Right kidney (tissue), 1 donor: ENCODE measurements around the gene RASGEF1C.

Experiments used
- DNase-seq: peaks from one replicate; pipeline ENCODE4 v3.0.0-alpha.2; 2016

RASGEF1C gene

DNA sequence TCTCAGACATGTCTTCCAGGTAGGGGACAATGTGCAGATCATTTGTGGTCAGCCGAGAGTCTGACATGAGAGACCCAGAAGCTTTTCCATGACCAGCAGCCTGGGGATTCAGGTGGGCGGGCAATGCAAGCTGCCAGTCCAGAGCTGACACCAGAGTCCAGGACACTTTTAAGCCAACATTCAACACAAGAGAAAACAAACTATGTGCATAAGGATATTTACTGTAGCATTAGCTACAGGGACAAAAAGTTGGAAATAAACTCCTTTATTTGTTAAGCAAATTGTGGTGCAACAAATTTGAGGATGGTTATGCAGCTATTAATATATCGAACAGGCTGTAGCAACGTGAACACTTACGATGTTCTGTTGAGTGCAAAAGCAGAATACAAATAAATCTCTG is 127.5 kb downstream of the RASGEF1C start:
- no peak for DNase-seq

DNA sequence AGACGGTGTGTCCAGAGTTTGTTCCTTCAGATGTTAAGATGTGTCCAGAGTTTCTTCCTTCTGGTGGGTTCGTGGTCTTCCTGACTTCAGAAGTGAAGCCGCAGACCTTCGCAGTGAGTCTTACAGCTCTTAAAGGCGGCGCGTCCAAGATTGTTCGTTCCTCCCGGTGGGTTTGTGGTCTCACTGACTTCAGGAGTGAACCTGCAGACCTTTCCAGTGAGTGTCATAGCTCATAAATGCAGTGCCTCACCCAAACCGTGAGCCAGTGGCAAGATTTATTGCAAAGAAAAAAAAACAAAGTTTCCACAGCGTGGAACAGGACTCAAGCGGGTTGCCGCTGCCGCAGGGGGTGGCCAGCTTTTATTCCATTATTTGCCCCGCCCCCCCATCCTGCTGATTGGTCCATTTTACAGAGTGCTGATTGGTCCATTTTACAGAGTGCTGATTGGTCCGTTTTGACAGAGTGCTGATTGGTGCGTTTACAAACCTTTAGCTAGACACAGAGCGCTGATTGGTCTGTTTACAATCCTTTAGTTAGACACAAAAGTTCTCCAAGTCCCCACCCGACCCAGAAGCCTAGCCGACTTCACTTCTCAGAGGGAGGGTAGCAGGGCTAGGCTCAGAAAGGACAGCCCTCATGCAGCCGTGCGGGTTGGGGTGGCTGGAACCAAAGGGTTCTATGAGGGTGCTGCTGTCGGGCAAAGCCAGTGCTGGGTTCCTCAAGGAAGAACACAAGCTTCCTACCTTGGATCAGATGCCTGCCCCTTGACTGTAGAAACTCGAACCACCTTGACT is 128.3 kb downstream of the RASGEF1C start:
- no peak for DNase-seq

DNA sequence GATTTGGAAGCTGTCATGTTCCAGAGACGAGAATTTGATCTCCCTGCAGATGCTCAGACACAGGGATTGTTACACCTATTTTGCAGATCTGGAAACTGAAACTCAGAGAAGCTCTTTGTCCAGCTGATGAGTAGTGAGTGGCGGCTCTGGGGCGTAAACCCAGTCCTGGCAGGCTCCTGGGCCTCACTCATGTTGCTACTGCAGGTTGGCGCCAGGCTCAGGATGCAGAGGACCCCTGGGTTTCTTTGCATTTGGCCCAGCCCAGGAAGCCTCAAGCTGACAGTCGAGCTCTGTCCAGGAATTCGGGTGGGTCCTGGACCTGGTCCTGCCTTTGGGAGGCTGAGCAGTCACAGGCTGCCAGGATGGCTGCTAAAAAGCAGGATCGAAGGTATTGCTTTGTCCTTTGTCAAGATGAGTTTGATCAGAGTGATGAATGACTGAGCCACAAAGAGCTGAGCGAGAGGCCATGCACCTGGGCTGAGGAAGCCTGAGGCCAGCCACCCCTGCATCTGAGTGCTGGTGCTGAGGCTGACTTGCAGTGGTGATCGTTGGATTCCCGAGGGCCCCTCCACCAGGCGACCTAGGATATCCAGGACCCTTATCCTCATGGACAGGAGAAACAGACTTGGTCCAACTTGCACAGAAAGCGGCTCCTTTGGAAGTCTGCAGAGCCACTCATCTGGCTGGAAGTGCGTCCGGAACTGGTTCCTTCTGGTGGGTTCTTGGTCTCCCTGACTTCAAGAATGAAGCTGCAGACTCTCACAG is 129.1 kb downstream of the RASGEF1C start:
- DNase-seq: no peak

DNA sequence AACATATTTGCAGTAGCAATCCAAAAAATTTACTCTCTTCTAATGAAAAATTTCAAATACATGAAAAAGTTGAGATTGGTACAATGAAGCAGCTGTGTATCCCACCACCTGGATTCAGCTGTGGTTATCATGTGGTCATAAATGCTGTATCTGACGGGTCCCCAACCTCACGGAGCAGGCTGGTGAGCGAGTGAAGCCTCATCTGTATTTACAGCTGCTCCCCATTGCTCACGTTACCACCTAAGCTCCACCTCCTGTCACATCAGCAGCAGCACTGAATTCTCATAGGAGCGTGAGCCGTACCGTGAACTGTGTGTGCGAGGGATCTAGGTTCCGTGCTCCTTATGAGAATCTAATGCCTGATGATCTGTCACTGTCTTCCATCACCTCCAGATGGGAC is 130.7 kb downstream of the RASGEF1C start:
- DNase-seq: no peak

DNA sequence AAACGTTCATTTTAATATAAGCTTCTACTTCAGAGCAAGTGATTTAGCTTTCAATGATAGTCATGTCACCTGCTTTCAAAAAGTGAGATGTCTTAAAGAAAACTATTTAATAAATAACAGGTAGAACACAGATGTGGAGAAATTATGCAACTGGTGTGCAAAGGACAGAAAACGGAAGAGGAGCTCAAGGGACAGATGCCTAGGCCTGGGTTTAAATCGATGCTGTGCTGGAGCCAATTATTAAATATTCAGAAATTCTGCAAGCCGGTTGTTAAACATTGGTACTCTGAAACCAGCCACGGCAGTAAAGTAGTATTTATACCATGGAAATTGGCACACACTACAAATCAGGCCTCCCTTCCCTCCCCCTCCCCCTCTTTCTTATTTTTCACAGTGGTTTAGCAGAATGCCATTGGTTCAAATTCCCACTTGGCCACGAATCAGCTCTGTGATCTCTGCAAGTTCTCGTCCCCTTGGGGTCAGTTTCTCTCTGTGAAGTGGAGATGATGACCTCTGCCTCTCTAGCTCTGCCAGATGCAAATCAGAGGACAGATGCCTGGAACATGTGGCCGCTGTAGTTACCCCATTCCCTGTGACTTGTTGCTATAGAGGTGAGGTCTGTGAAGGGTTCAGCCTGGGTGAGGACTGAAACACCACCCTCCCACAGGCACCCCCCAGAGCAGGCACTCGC is 131.3 kb downstream of the RASGEF1C start:
- DNase-seq: no peak

DNA sequence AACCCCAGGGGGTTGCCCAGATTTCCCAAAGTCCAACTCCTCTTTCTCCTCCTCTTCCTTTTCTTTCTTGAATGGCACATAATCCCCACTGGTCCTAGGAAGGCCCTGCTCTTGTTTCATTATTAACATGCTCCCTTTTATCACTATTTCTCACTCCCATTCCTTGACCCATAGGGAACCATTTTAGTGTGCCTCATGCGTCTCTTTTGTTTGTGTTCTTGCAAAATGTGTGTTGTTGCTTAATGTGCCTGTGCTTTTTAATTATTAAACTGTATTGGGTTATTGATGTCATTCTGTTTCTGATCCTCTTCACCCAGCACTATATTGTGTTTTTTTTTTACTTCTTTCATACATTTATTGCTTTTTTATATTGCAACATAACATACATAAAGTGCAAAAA is 133.3 kb downstream of the RASGEF1C start:
- DNase-seq: no peak

DNA sequence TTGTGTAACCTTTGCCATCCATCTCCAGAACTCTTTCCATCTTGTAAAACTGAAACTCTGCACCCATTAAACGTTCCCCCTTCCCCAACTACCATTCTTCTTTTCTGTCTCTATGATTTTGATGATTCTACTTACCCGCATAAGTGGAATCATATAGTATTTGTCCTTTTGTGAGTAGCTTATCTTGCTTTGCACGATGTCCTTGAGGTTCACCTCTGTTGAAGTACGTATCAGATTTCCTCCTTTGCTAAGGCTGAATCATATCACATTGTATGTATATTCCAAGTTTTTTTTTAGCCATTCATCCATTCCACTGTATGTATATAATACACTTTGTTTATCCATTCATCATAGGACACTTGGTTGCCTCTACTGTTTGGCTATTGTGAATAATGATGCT is 134.5 kb downstream of the RASGEF1C start:
- DNase-seq: no peak

DNA sequence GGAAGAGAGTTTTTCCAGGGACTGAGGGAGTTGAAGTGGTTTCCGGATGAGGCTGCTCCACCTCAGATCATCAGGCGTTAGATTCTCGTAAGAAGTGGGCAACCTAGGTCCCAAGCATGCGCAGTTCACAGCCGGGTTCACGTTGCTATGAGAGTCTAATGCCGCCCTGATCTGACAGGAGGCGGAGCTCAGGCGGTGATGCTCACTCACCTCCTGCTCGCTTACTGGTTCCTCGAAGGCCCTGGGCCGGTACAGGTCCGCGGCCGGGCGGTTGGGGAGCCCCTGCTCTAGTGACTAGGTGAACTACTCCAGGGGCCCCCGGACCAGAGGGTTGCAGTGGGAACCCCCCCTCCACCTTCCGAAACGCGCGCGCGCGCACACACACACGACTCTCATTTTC is 136.5 kb downstream of the RASGEF1C start:
- no peak for DNase-seq

DNA sequence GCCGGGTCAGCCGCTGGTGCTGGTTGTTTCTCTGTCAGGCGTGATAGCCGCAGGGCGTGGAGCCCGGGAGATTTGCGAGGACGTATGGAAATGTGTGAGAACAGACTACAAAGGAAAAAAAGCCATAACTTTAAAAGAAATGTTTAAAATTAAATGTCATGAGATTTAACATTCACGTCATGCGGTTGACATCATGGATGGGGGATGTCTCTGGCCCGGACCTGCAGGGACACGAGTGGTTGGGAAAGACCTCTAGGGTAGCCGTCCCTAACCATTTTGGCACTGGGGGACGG is 136.8 kb downstream of the RASGEF1C start:
- DNase-seq: no peak

DNA sequence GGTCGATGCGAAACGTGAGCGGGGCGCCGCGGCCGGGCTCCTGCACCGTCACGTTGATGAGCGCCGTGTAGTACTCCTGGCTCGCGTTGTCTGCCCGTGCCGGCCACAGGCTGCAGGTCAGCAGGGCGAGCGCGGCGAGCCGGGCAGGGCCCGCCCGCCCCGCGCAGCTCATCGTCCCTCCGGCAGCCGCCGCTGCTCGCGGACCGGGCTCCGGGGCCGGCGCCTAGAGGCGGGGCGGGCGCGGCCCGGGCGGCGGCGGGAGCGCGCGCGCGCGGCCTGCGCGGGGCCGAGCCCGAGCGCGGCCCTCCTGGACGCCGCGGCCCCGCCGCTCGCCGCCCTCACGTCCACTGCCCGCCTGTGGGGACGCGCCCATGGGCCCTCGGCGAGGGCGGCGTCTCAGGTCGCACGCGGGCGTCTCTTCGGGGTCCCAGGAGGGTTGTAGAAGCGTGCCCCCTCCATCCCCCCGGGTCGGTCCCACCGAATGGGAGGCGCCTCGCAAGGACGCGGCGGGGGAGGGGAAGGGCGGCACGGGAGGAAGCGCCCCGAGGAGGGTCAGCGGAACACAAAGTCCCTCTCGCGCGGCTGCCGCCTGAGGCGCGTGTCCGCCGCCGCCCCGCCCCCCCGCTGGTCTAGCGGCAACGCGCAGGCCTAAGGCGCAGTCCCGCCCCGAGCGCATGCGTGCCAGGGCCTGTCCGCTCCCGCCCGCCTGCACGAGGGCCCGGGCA is 137.3 kb downstream of the RASGEF1C start, which contains the start of gene RNF130:
TSS of gene RNF130 (minus strand) at position 229 of the 725 bp plus-strand sequence. CDS start at position 172, 57 bp downstream.
- DNase-seq: peak; percentile 99

DNA sequence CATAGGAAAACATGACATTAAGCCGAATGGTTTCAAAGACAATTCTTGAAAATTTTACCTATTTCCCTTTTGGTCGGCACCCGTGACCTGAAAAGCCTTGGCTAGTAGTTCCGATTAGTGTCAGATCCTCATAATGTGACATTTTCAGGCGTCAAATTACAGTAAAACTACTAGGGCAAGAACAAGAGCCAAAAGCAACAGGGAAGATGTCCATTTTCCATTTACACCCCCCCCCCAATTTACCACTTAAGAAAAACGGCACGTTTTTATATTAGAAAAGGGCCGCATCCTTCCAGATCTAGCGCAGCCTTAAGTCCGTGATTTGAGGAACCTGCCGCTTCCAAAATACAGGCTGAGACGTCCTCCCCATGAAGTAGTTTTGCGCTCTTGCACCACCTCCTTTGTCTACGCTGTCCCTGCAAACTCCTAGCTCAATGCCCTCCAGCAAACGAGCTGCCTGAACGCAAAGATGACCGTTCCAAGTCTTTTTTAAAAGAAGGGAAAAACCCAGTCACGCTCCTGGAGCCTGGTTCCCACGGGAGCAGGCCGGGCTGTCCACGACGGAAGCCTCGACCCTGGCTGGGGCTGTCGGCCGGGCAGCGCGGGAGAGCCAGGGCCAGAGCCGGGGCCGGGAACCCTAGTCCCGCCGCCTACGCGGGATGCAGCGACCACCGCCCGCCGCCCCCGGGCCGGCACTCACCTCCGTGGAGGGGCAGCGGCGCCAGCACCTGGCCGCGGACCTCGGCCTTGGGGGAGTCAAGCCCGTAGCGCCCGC is 138.1 kb downstream of the RASGEF1C start:
- DNase-seq: peak; percentile 92

DNA sequence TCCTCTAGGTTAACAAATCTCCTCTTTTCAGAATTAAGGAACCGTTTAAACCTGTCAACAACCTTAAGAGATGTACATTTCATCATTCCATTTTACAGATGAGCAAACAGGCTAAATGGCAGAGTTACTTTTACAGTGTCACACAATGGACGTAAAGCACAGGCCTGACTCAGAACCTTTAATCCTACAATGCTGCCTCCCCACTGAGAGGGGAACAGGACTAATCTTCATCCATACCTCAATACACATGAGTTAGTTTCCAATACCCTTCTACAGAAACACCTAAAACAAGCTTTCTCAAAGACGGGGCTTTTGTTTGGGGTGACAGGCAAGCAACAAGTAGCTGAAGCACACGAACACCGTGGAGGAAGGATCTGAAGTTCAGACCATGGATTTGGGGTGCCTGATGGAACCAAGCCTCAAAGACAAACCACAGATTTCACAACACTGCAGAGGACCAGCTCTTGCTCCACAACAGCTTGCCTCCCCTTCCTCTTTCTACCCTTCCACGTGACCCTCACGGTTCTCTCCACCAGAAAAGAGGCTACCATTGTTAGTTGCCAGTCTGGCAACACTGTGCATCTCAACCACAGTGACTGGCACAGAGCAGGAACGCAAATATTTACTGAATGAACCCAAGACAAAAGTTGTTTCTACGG is 139.3 kb downstream of the RASGEF1C start:
- peak; percentile 37 for DNase-seq

DNA sequence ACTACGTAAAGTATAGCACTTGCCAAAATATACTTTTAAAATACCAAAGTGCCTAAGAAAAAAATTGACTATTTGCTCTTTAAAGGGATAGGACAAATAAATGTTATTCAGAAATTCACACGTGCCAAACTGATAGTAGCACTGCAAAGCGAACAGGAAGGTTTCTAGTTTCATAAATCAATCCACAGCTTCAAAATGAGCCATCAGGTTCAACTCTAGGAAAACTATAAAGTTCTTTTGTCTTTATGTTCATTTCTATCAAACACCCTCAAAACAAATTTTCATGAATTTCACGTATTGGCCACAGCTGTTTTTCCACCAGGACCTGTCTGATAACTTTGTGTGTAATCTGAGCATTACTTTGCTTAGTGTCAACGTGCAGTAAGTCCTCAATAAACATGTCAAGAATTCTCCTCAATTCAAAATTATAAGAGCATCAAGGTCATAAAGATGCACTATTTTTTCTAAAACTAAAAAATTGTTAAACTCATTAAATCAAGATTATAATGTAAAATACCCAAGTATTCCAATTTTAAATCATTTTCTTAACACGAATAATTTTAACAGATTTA is 140.4 kb downstream of the RASGEF1C start:
- DNase-seq: no peak

DNA sequence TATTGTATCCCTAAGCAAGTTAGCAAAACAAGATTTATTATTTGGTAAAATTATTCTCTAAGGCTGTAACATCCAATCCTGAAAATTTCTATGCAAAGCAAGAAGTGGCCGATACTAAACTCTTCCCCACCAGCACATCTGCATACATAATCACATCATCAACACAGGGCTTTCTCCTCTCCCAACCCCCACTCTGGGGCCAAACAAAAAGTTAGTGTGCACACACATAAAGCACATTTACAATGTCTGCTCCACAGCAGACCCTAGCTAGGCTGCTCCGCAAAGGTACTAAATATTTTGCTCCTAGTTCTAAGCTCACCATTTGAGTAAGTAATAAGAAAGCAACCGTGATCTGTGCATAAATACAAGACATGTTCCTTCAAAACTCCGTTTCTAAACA is 141.0 kb downstream of the RASGEF1C start:
- no peak for DNase-seq

DNA sequence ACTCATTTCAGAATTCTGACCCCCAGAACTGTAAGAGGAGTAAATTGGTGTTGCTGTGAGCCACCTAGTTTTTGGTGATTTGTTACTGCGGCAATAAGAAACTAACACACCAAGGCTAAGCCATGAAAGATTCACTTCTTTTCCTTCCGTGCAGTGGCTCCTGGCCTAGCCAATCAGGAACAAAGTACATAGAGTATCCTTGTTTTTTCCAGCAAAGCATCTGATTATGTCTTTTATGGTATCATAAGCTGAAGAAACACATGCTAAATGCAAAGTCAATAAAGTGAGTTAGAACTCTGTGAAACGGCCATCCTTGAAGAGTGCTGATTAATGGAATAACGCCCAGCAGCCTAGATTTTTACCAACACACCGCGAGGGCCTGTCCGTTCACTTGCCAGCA is 148.8 kb downstream of the RASGEF1C start:
- DNase-seq: no peak

DNA sequence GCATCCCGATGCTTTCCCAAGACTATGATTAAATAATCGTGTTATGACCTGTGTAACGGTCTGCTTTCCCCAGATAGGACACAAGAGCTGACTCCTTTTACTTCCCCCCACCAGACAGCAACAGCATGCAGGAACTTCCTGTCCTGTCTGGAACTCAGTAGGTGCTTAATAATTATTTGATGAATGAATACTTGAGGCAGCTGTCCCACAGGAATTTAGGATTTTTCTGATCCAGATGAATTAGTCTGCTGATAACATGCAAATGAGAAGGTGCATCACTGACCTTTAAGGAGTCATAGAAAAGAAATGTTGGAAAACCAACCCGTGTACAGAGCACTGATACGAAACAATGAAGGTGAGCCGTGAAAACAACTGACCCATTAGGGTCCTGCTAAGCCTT is 149.7 kb downstream of the RASGEF1C start:
- no peak for DNase-seq

DNA sequence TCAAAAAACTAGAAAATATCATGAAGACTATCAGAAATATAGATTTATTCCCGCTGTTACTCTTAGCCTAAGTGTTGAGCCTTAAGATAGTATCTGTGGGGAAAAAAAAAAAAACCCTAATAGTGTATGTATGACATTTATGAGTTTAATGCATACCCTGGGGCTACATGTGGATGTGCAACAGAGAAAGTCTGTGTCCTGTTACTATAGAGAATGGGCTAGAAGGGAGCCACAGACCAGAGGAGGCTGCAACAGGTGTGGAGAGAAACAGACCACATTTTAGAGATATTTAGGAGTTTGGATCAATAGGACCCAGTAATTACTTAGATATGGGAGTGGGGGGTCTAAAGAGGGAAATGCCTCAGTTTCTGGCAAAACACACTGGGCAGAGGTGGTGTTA is 152.9 kb downstream of the RASGEF1C start:
- no peak for DNase-seq

DNA sequence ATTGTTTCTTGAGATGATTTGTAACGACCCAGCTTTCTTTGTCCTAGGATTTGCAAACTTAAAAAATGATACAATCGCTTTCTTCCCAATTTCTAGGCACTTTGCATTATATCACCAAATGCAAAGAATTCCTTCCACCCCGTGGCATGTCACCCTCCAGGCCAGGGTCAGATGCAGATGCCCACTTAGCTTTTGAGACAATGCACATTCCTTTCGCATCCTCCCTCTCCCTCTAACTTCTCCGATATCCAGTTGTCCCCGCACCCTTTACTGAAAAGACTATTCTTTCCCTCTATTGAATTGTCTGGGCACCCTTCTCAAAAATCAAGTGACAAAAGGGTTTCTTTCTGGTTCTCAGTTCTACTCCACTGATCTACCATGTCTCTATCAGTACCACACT is 154.8 kb downstream of the RASGEF1C start:
- DNase-seq: no peak

DNA sequence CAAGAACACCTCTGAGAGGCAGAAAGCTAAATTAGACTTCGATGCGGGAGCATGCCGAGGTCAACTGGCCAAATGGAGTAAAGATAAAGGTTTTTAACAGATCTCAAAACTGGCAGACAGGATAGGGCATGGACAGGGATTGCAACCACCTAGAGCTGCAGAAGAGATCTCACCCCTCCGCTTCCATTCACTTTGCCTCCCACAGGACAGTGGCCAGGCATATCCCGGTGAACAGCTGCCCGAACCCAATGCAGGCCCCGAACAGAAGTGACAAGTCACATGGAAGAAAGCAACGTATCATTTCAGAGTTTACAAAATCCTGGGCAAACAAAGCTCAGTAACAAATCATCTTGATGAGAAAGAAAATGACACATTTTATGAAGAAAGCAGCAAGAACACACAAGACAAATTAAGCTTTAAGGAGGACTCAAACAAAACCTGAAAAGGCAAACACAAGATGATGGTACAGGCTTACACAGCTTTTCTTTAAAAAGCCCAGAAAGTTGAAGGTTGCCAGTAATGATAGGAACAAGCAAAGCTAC is 155.9 kb downstream of the RASGEF1C start:
- no peak for DNase-seq

DNA sequence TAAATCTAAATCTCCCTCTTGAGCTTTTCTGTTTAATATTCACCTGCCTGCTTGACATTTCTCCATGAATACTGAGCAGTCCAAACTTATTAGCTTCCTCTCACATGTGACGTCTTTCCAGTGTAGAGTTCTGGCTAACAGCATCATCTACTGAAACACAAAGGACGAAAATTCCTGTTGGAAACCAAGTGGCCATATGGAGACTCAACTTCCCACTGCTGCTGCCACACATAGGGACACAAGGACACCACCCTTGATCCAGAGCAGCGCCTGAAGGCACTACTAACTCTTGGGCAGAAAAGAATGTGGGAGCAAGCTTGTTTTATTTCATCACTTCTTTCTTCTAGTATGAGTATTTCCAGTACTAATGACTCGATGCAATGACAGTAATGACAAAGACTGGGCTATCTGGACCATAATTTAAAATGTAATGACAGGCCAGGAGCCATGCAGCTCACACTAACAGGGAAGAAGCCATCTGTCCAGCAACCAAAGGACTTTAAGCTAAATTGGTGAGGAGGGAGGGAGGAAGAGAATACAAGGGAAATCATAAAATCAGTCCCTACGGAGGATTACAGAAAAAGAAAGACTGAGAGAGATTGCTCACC is 156.7 kb downstream of the RASGEF1C start:
- no peak for DNase-seq
